Suprapubic skin (tissue), 3 donors: ENCODE results near the gene ZNF324B.

ENCODE experiments used
- CTCF ChIP-seq, 2 donors: fragments of 200-600 bp in 1 of 2; fragments of 450-650 bp in 1 of 2; sonication (generic) in 1 of 2; IDR thresholded peaks; one replicate each; pipeline ENCODE4 v1.5.1; 2016 to 2019; ENCODE audit warnings: antibody characterized with exemption in 2 of 2, mild to moderate bottlenecking in 1 of 2, moderate library complexity in 1 of 2
- POLR2AphosphoS5 ChIP-seq, 3 donors: sonication (generic); formaldehyde crosslinking; IDR thresholded peaks; one replicate each; pipeline ENCODE4 v1.6.1; 2017; ENCODE audit warnings: antibody characterized with exemption in 3 of 3

- TF ChIP-seq CTCF (IDR thresholded peaks at IDR 0.05), result no peak
- TF ChIP-seq POLR2AphosphoS5 (IDR thresholded peaks at IDR 0.05), result no peak
These were observed 44.4 kb upstream of the ZNF324B start for GRCh38 chr19:58406818-58407657.
